Ramos (cell line): ENCODE results near the gene TSPAN9.

Experiments
- in situ Hi-C: fragments of 300-500 bp; cut with MboI; formaldehyde crosslinking; loops from one replicate; pipeline ENCODE4 v1.14.3; 2022; ENCODE audit warnings: low sequenced_read_pairs; ENCODE audit not compliant: unreplicated experiment

TSPAN9 gene

GRCh38 chr12:3092764-3093163 lies 15.6 kb downstream of the TSPAN9 start:
- in situ Hi-C loops: no loop called here

- in situ Hi-C loops: no loop called here
Measured at GRCh38 chr12:3097186-3097804, 20.1 kb downstream of the TSPAN9 start.

- in situ Hi-C loops: no loop called here
Measured at GRCh38 chr12:3097836-3098235, 20.7 kb downstream of the TSPAN9 start.

- in situ Hi-C loops: no loop called here
Measured at GRCh38 chr12:3098436-3098835, 21.3 kb downstream of the TSPAN9 start.

- in situ Hi-C loops: no loop called here
Measured at GRCh38 chr12:3099146-3099545, 22.0 kb downstream of the TSPAN9 start.

GRCh38 chr12:3101309-3102024 lies 24.3 kb downstream of the TSPAN9 start:
- in situ Hi-C loops: no loop called here

- in situ Hi-C loops: no loop called here
Measured at GRCh38 chr12:3102771-3103410, 25.7 kb downstream of the TSPAN9 start.

GRCh38 chr12:3103806-3104205 lies 26.6 kb downstream of the TSPAN9 start:
- in situ Hi-C loops: no loop called here

- in situ Hi-C loops: no loop called here
Measured at GRCh38 chr12:3105690-3106479, 28.7 kb downstream of the TSPAN9 start.

- in situ Hi-C loops: no loop called here
Measured at GRCh38 chr12:3106579-3106978, 29.4 kb downstream of the TSPAN9 start.

- in situ Hi-C loops: no loop called here
Measured at GRCh38 chr12:3107071-3107583, 29.9 kb downstream of the TSPAN9 start.

- in situ Hi-C loops: no loop called here
Measured at GRCh38 chr12:3107954-3108353, 30.8 kb downstream of the TSPAN9 start.

- in situ Hi-C loops: no loop called here
Measured at GRCh38 chr12:3110578-3110977, 33.4 kb downstream of the TSPAN9 start.

GRCh38 chr12:3113671-3114325 lies 36.6 kb downstream of the TSPAN9 start:
- in situ Hi-C loops: no loop called here

- in situ Hi-C loops: no loop called here
Measured at GRCh38 chr12:3114671-3115070, 37.5 kb downstream of the TSPAN9 start.

GRCh38 chr12:3115078-3115477 lies 37.9 kb downstream of the TSPAN9 start:
- in situ Hi-C loops: no loop called here

GRCh38 chr12:3116106-3116844 lies 39.1 kb downstream of the TSPAN9 start:
- in situ Hi-C loops: no loop called here

GRCh38 chr12:3117144-3117581 lies 40.0 kb downstream of the TSPAN9 start:
- in situ Hi-C loops: no loop called here

- in situ Hi-C loops: no loop called here
Measured at GRCh38 chr12:3117591-3118015, 40.4 kb downstream of the TSPAN9 start.
